Left ventricle myocardium inferior (tissue), 1 donor: Measurements from ENCODE around the gene ASPDH. TPM values are rescaled to one million over a fixed set of nuclear protein-coding genes. Genes with fewer than 3 reads are reported as not detected.
A peak's percentile ranks its signal among the peaks of the same experiment; 100 is the strongest.

Experiments used
- DNase-seq: peaks from one replicate; pipeline ENCODE4 v3.0.0-alpha.2; 2020
- H3K27ac ChIP-seq: fragments of 200-600 bp; replicated peaks from 2 replicates; pipeline ENCODE4 v1.8.0; 2021
- H3K27me3 ChIP-seq: fragments of 200-600 bp; 2 replicates; pipeline ENCODE4 v1.8.0; 2021; ENCODE audit warnings: low read depth
- H3K36me3 ChIP-seq: fragments of 200-600 bp; 2 replicates; pipeline ENCODE4 v1.8.0; 2021
- H3K4me1 ChIP-seq: fragments of 200-600 bp; 2 replicates; pipeline ENCODE4 v1.8.0; 2021
- H3K4me3 ChIP-seq: fragments of 200-600 bp; 2 replicates; pipeline ENCODE4 v1.8.0; 2021; ENCODE audit warnings: mild to moderate bottlenecking, moderate library complexity
- H3K9me3 ChIP-seq: fragments of 200-600 bp; replicated peaks from 2 replicates; pipeline ENCODE4 v1.8.0; 2021
- CTCF ChIP-seq: fragments of 200-600 bp; IDR thresholded peaks from 2 replicates; pipeline ENCODE4 v1.8.0; 2021; ENCODE audit warnings: antibody characterized with exemption, mild to moderate bottlenecking, borderline replicate concordance
- intact Hi-C: fragments of 100-400 bp; cut with micrococcal nuclease; formaldehyde crosslinking; loops from one replicate; pipeline ENCODE4 v1.11.0; 2022
- total RNA-seq: library from RNA; stranded (reverse); fragmentation: NEBNext Ultra II Directional; extraction: Animal tissue kit (Norgen Biotek cat#: 25700); gene quantifications from one replicate; pipeline ENCODE4 v1.2.1, GENCODE V29; 2021
- donor health status: DM: no; HTN: yes; CAD: no; lungs with severe emphysema.

ASPDH gene
- total RNA-seq, 1 donor from 2014 or later = not detected

GRCh38 chr19:50490991-50491472 is 22.7 kb downstream of the ASPDH start:
- Histone ChIP-seq H3K4me1 (peaks cover 20% of the 10 kb centered on the region), H3K9me3 (peaks cover 5% of the 10 kb centered on the region), H3K36me3 (no peaks in the 10 kb centered on the region), H3K27me3 (peaks cover 6% of the 10 kb centered on the region), H3K27ac (no peak overlapping the region), H3K4me3 (no peak overlapping the region)
- TF ChIP-seq CTCF = no peak
- DNase-seq = no peak
- intact Hi-C loops = no loop called here

GRCh38 chr19:50490411-50490811 is 23.3 kb downstream of the ASPDH start:
- peaks cover 20% of the 10 kb centered on the region for H3K4me1 ChIP-seq
- no peaks in the 10 kb centered on the region for H3K36me3 ChIP-seq
- intact Hi-C loops = no loop called here
- peaks cover 5% of the 10 kb centered on the region for H3K9me3 ChIP-seq
- no peak overlapping the region for H3K27ac ChIP-seq
- DNase-seq = no peak
- H3K4me3 ChIP-seq = no peak overlapping the region
- TF ChIP-seq CTCF = no peak
- peaks cover 6% of the 10 kb centered on the region for H3K27me3 ChIP-seq

GRCh38 chr19:50489461-50490011 is 24.2 kb downstream of the ASPDH start:
- Histone ChIP-seq H3K27me3 (peaks cover 6% of the 10 kb centered on the region), H3K4me3 (no peak overlapping the region), H3K9me3 (peaks cover 5% of the 10 kb centered on the region), H3K36me3 (no peaks in the 10 kb centered on the region), H3K27ac (no peak overlapping the region), H3K4me1 (peaks cover 20% of the 10 kb centered on the region)
- no peak for TF ChIP-seq CTCF
- DNase-seq = no peak
- intact Hi-C loops = no loop called here

- Histone ChIP-seq H3K27me3 (peaks cover 6% of the 10 kb centered on the region), H3K36me3 (peaks cover 5% of the 10 kb centered on the region), H3K27ac (no peak overlapping the region), H3K4me3 (no peak overlapping the region), H3K4me1 (peaks cover 20% of the 10 kb centered on the region), H3K9me3 (peaks cover 5% of the 10 kb centered on the region)
- intact Hi-C loops = no loop called here
- no peak for DNase-seq
- no peak for TF ChIP-seq CTCF
Observed at GRCh38 chr19:50488389-50489194, 25.1 kb downstream of the ASPDH start.

- peaks cover 6% of the 10 kb centered on the region for H3K27me3 ChIP-seq
- H3K27ac ChIP-seq = no peak overlapping the region
- no peak for DNase-seq
- no peak overlapping the region for H3K4me3 ChIP-seq
- peaks cover 5% of the 10 kb centered on the region for H3K9me3 ChIP-seq
- H3K36me3 ChIP-seq = peaks cover 17% of the 10 kb centered on the region
- peak; percentile 42 for TF ChIP-seq CTCF
- intact Hi-C loops = no loop called here
- peaks cover 28% of the 10 kb centered on the region for H3K4me1 ChIP-seq
Observed at GRCh38 chr19:50486823-50487515, 26.7 kb downstream of the ASPDH start.
